ENCODE data around the gene TMEM190. TPM values are rescaled to one million over a fixed set of nuclear protein-coding genes. Genes with fewer than 3 reads are reported as not detected.
"Not testable (repeated sequence)": the region's sequence is repeated elsewhere in the genome, so short reads cannot be mapped to it uniquely, and the experiment has no call there.

Gene TMEM190
- not detected in 2 replicates for total RNA-seq

DNA sequence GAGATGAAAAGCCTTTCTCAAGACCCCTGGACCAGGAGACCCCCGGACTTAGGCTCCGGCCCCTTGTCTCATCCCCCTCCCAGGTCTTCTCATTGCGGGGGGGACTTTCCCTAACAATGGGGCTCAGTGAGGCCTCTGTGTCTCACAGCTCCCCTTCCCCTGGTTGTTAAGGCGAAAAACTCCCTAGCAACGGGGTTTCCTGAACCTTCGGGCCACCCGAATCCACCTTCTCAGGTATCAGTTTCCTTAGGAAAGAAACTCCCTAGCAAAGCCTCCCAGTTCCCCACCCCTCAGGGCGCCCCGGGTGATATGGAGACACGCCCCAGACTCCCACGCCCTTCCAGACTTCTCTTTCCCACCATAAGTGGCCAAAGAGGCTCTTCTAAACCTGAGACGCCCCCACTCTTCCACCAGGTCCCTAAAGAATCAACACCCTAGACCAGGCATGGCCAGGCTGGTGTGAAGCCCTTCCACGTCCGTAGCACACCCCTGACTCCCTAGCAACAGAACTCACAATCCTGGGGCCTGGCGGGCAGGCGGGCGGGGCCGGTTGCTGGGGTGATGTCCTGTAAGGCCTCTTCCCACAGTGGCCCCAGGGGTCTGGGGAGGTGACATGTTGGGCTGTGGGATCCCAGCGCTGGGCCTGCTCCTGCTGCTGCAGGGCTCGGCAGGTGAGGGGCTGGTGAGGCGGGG lies at the start of gene TMEM190:
Gene TMEM190 (plus strand): TSS at position 586 of the 693 bp plus-strand sequence. CDS start 28 bp downstream, at position 614.
- DNase-seq (ENCODE audit: low read depth in 2 of 2): no peak

DNA sequence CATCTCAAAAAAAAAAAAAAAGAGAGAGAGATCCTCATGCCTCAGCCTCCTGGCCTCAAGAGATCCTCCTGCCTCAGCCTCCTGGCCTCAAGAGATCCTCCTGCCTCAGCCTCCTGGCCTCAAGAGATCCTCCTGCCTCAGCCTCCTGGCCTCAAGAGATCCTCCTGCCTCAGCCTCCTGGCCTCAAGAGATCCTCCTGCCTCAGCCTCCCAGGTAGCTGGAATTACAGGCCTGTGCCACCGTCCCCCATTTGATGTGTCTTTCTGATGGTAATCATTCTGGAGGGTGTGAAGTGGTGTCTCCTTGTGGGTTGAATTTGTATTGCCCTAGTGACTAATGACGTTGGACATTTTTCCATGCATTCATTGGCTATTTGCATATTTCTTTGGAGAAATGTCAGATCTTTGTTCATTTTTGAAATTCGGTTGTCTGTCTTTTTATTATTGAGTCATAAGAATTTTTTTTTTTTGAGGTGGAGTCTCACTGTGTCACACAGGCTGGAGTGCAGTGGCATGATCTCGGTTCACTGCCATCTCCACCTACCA lies 47.8 kb upstream of the TMEM190 start:
- peak in 1 of 2 donors; percentile 17 for DNase-seq (ENCODE audit: low read depth in 2 of 2)

DNA sequence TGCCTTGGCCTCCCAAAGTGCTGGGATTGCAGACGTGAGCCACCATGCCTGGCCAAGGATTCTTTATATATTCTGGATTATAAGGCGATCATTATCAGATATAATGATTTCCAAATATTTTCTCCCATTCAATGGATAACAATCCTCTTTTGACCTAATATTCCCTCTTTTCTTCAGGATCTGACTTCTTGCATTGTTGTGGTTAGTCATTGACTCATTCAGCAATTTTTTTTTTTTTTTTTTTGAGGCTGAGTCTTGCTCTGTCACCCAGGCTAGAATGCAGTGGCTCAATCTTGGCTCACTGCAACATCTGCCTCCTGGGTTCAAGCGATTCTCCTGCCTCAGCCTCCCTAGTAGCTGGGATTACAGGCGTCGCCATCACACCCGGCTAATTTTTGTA lies 46.8 kb upstream of the TMEM190 start:
- DNase-seq (ENCODE audit: low read depth in 2 of 2): not testable (repeated sequence)

DNA sequence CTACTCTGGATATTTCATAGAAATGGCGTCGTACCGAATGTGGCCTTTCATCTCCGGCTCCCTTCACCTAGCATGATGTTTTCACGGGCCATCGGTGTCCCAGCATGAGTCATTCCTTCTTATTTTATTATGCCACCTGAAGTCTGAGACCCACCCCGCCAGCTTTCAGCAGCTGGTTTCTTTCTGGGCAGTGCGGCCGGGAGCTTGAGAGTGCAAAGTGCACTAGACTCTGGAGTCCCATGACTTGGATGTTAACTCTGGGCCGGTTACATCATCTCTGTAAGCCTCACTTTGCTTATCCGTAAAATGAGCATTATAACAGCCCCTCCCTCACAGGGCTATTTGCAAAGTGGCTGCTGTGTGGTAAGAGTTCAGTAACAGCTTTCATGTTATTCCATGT lies 42.8 kb upstream of the TMEM190 start:
- no peak for DNase-seq (ENCODE audit: low read depth in 2 of 2)

DNA sequence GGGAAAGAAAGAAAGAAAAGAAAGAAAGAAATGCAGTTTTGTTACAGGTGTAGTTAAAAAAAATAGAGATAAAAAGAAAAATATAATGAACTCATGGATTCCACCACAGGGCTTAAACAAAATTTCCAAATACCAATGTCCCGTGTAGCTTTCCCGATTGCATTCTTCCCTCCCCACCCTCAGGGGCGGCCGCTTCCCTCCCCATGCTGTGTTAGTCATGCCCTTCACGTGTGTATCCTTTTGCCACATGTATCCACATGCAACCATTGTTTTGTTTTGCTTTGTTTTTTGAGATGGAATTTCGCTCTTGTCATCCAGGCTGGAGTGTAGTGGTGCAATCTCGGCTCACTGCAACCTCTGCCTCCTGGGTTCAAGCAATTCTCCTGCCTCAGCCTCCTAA lies 40.5 kb upstream of the TMEM190 start:
- DNase-seq (ENCODE audit: low read depth in 2 of 2): no peak

DNA sequence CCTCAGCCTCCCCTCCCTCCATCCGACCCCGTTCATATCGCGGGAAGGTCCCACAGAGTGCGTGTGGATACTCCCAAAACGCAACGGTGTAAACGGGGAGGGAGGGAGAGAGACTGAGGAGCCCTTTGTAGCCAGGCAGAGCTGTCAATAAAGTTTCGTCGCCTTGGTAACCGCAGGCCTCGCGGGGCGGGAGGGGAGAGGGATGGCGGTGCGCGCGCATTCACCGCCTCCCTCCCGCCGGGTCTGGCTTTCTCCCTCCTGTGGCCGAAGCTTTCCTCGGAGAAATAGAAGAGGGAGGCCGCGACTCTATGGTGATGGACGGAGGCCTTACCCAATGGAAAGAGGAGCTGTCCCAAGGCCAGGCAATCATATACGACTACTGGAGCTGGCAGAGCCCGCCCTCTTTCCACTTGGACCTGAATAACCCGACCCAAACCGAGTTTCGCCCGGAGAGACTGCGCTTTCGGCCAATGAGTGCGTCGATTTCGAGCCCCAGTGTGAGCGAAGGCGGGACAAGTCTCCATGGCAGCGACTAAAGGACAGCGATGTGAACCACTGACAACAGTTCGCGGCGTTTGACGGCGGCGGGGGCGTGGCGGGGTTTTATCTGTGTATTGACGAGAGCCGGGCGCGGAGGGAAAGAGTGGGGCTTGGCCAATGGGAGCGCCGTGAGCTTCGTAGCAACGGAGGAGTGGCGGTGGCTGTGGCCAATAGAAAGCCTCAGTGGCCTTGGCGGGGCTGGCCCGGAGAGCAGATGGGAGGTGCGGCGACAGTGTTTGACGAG lies 37.3 kb upstream of the TMEM190 start, which contains the start of gene KMT5C:
Gene KMT5C (plus strand): TSS at position 772 of the 784 bp plus-strand sequence. CDS start 2,061 bp downstream, outside the sequence.
- peak; percentile 100 for DNase-seq (ENCODE audit: low read depth in 2 of 2)

DNA sequence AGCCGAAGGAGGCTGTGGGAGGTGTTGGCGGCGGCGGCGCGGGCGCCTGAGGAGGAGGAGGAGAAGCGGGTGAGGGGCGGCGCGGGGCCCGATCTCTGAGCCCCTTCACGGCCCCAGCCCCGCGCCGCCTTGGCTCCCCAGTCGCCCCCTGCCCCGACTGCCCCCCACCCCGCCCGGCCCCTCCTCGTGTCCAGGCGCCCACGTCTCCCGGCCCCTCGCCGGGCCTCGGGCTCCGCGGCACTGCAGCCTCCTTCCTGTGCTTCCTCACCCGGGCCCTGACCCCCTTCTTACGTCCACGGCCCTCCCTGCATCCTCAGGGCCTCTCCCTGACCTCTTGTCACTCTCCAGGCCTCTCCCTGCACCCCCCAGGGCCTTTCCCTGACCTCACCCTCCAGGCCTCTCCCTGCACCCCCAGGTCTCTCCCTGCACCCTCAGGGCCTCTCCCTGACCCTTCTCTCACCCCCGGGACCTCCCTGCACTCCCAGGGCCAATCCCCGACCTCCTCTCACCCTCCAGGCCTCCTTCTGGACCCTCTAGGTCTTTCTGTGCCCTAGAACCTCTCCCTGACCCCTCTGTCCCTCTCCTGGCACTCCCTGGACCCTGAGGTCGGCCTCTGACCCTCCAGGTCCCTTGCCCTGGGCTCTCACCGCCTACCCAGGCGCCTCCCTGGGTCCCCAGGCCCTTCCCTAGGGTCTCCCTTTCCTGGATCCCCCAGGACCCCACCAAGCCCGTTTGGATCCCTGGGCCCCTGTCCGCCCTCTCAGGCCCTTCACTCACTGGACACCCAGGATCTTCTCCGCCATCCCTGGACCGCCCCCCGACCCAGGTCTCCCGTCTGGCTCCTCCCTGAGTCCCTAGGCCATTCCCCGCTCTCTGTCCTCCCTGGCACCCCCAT lies 36.5 kb upstream of the TMEM190 start:
- DNase-seq (ENCODE audit: low read depth in 2 of 2): no peak

DNA sequence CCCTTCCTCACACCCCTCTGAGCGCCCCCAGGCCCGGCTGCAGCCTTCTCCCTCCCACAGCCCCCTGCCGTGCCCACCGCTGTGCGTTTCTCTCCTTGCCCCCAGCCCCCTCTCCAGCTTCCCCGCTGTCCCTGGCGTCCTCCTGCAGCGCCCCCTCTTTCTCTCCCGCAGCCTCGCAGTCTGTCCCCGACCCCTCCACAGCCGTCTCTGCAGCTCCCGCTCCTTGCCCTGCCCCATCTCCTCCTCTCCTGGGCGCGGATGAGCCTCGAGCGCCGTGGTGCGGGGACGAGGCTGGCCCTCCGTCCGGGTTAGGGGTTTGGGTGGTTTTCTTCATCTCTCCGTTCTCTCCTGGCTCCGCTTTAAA lies 35.9 kb upstream of the TMEM190 start:
- DNase-seq (ENCODE audit: low read depth in 2 of 2): no peak

DNA sequence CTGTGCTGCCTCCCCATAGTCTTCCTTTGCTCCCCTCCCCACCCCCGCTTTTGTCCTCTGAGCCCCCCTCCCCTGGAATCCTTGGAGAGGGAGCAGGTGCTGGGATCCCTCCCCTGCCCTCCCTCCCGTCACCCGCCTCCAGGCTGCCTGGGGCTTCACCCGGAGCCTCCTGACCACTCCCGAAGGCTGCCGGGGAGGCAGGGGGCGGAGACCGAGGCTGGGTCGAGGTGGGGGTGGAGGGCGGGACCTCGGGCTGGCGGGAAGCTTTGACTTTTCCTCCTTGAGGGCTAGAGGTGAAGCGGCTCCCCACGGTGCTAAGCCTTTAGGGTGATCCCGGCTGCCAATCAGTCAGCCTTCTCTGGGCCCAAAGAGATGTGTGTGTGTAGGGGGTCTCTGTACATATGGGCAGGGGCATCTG lies 35.4 kb upstream of the TMEM190 start:
- DNase-seq (ENCODE audit: low read depth in 2 of 2): peak in 1 of 2 donors; percentile 30

DNA sequence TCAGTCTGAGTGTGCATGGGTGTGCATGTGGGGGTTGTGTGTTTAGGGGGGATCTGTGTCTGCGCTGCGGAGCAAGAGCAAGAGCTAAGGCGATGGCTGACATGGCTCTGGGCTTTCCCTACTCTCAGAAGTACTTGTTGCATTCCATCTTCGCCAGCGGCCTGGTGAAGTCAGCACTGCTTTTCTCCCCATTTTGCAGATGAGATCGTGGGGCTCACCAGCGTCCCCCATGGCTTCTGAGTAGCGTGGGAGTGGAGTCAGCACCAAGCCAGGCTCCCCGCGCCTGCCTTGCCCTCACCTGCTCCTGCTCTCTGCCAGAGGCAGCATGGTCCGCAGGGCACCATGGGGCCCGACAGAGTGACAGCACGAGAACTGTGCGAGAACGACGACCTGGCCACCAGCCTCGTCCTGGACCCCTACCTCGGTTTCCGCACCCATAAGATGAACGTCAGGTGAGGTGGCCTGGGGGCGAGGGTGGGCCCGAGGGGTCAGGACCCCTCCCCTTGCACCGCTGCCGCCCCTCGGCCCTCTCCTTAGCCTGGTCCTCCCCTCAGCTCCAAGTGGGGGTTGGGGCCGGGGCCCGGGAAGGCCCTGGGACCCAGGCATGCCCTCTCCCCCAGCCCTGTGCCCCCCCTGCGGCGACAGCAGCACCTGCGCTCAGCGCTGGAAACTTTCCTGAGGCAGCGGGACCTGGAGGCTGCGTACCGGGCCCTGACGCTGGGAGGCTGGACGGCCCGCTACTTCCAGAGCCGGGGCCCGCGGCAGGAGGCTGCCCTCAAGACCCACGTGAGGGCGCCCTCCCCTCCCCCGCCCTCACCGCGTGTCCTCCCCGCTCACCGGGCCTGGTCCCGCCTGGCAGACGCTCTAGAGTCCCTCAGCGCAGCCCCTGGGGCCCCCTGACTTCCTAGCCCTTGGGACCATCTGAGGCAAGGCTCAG lies 34.8 kb upstream of the TMEM190 start:
- no peak for DNase-seq (ENCODE audit: low read depth in 2 of 2)

DNA sequence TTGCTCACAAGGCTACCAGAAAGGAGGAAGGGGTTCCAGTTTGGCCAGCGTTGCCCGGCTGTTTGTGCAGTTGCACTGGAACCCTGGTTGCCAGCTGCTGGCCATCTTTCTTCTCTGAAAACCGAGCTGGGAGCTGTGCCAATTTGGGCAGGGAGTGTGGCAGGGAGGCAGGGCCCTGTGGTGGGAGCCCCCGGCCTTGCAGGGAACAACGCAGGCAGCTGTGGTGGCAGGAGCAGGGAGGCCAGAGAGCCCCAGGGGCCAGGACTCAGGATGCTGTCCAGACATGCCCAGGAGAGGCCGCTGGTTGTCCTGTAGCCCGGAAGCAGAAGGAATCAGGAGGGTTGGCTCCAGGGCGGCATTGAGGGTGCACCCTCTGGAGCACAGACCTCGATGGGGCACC lies 32.2 kb upstream of the TMEM190 start:
- no peak for DNase-seq (ENCODE audit: low read depth in 2 of 2)

DNA sequence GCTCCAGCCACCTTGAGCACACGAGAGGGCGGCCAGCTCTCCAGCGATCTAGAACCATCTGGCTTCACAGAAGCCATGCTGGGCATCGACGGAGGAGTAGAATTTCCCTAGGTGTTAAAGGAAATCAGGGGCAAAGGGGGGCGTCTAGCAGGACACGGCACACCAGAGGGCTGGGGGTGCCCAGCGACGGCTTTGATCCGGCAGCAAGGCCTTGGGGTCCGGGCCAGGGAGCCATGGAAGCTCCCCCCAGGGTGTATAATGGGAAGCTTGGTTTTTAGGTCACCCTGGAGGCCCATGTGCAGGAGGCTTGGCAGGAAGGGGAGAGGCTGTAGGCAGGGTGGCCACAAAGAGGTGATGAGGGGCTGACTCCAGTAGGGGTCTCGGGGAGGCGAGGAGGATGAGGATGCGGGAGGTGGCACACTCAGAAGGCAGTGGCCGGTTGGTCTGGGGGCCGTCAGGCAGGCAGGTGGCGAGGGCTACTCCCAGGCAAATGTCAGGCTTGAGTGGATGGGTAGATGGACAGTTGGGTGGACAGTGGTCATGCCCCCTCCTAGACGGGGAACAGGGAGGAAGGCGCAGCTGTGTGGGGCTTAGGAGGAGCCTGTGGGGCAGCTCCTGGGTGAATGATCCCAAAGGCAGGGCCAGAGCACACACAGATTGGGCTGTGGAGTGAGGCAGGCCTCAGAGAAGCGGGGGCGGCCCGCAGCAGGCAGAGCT lies 31.4 kb upstream of the TMEM190 start:
- no peak for DNase-seq (ENCODE audit: low read depth in 2 of 2)

DNA sequence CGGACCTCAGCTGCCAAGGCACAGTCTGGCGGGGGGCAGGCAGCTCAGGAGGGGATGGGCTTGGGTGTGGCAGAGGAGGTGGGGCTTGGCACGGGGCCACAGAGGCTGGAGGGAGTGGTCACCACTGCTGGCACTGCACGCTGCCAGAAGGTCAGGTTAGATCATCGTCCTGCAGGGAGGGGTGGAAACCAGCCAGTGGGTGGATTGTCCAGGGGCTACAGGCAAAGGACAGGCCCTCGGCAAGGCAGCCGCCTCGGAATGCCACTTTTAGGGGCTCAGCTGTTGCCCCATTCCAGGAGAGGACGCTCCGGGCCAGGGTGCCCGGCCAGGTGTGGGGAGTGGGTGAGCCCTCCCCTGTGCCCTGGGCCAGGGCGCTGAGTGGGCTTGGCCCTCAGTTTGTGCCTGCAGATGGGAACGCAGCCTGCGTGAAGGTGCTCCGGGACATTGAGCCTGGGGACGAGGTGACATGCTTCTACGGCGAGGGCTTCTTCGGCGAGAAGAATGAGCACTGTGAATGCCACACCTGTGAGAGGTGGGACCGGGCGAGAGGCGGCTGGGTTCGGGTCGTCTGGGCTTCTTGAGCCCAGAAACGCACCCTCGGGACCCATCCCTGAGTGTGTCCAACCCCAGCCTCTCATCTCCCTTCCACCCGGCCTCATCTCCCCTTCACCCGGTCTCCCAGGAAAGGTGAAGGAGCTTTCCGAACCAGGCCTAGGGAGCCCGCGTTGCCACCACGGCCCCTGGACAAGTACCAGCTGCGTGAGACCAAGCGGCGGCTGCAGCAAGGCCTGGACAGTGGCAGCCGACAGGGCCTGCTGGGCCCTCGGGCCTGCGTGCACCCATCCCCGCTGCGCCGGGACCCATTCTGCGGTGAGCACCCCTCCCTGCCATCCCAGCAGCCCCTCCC lies 30.6 kb upstream of the TMEM190 start:
- DNase-seq (ENCODE audit: low read depth in 2 of 2): peak; percentile 9 to 15

DNA sequence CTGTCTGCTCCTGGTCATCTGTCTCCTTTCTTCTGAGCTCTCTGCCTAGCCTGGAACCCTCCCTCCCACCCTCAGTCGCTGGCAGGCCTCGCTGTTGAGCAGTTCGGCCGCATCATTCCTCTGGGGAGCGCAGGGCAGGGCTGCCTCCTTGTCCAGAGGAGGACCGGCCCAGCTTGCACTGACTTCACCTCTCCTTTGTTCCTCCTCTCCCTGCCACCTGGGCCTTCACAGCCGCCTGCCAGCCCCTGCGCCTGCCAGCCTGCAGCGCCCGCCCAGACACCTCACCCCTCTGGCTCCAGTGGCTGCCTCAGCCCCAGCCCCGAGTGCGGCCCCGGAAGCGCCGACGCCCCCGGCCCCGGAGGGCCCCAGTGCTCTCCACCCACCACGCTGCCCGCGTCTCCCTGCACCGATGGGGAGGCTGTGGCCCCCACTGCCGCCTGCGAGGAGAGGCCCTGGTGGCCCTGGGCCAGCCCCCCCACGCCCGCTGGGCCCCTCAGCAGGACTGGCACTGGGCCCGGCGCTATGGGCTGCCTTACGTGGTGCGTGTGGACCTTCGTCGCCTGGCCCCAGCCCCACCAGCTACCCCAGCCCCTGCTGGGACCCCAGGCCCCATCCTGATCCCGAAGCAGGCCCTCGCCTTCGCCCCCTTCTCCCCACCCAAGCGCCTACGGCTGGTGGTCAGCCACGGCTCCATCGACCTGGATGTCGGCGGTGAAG lies 29.7 kb upstream of the TMEM190 start:
- DNase-seq (ENCODE audit: low read depth in 2 of 2): no peak

DNA sequence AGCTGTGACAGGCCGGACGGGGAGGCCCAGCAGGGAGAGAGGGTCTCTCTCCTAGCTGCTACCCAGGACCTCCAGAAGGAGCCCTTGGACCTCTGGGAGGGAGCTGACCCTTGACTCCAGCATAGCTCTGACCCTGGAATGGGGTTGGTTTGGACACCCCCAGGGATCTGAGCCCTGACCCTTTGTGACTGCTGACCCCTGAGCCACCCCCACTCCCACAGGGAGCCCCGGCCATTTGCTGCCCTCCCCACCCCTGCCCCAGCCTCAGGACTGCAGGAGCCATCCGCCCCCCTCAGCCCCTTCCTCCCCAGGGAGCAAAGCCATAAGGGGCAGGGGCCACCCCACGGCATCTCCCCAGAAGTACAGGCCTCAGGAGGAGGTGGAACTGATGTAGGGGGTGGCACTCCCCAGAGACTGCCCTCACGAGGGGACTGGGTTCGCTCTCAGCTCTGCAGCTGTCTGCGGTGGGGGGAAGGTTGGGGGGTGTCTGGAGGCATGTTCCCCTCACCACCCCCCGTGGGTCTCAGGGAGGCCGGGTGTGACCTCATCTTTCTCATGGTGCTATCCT lies 29.1 kb upstream of the TMEM190 start:
- DNase-seq (ENCODE audit: low read depth in 2 of 2): no peak

DNA sequence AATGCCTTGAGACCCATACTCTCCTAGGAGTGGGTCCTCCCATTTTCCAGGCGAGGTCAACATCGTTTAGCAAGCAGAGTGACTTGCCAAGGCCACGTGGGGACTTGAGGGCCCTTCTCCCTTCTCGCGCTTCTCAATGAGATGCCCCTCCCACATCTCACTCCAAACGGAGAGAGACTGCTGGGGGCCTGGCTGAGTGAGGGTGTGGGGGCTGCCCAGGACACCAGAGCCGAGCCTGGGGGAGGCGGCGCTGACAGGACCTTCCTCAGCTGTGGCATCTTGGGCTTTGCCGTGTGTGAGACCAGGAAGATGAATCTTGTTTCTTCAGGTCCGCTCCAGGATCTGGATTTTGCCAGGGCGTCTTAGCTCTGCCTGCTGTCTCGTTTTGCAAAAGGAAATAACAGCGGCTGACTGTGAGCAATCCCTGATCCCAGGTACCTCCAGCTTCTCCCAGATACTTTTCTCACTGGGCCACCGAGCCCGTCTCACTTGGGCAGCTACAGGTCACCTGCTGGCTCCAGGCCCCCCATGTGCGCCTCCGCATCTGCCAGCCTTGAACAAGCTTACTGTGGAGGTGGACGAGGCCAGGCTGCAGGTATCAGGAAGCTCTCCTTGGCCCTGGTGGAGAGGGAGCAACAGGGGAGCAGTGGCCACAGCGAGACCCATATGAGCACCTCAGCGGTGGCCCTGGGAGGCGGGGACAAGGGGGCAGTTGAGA lies 28.1 kb upstream of the TMEM190 start:
- no peak for DNase-seq (ENCODE audit: low read depth in 2 of 2)
